Adrenal gland (tissue), 12 donors: ENCODE data around the gene TMEM185B. TPM values are rescaled to one million over a fixed set of nuclear protein-coding genes. Genes with fewer than 3 reads are reported as not detected.

ENCODE experiments used
- DNase-seq, 7 donors: peaks; one replicate each; pipeline ENCODE4 v3.0.0-alpha.2; 2019 to 2020
- H3K27ac ChIP-seq, 5 donors: fragments of 200-600 bp; sonication (generic) in 4 of 5; 1 replicate in 3 of 5; 2 replicates in 2 of 5; pipeline versions ENCODE4 v1.5.1 to v1.8.0; 2016 to 2020; ENCODE audit warnings: mild to moderate bottlenecking in 1 of 5
- H3K27me3 ChIP-seq: fragments of 200-600 bp; 2 replicates; pipeline ENCODE4 v1.8.0; 2021
- H3K36me3 ChIP-seq, 2 donors: fragments of 200-600 bp; replicated peaks in 1 of 2; 1 replicate in 1 of 2; 2 replicates in 1 of 2; pipeline versions ENCODE4 v1.5.1 to v1.8.0; 2018 to 2022
- H3K4me1 ChIP-seq, 2 donors: fragments of 200-600 bp; replicated peaks in 1 of 2; 1 replicate in 1 of 2; 2 replicates in 1 of 2; pipeline versions ENCODE4 v1.5.1 to v1.8.0; 2018 to 2021
- H3K4me3 ChIP-seq, 4 donors: fragments of 200-600 bp; sonication (generic) in 3 of 4; one replicate each; pipeline ENCODE4 v1.5.1; 2016 to 2018
- H3K9me3 ChIP-seq, 3 donors: fragments of 200-600 bp; sonication (generic) in 1 of 3; replicated peaks in 1 of 3; 1 replicate in 2 of 3; 2 replicates in 1 of 3; pipeline versions ENCODE4 v1.5.1 to v1.8.0; 2016 to 2021
- POLR2A ChIP-seq, 2 donors: fragments of 450-650 bp; IDR thresholded peaks; one replicate each; pipeline ENCODE4 v1.6.1; 2017; ENCODE audit warnings: antibody characterized with exemption in 2 of 2, mild to moderate bottlenecking in 2 of 2, moderate library complexity in 1 of 2
- WGBS, 4 donors: extraction: QIAGEN DNeasy Blood & Tissue Kit in 2 of 4; methylation state at CpG; one replicate each; pipeline versions ENCODE4 v1.1.5 to v1.1.7; 2013 to 2017; 5-methylcytosine and 5-hydroxymethylcytosine counted together
- intact Hi-C, 2 donors: fragments of 100-400 bp; cut with DNase I; formaldehyde crosslinking; loops; one replicate each; pipeline versions ENCODE4 v1.14.1 to v1.15.0; 2022 to 2023
- polyA plus RNA-seq, 3 donors: library from polyadenylated mRNA; stranded (reverse); fragments of 200-250 nt in 2 of 3; fragments of 350-450 nt in 1 of 3; fragmentation: Illumina TruSeq in 1 of 3; extraction: RNeasy Lipid Tissue Mini Kit (QIAGEN cat#74804) in 1 of 3; gene quantifications; one replicate each; pipeline ENCODE4 v1.2.3, GENCODE V29; 2013 to 2014
- total RNA-seq, 9 donors: library from RNA; depleted of rRNA in 4 of 9; stranded (reverse); fragments of >200 nt in 4 of 9; fragments of 120-200 nt in 1 of 9; fragmentation: NEBNext Ultra II Directional in 1 of 9; extraction: Animal tissue kit (Norgen Biotek cat#: 25700) in 1 of 9; gene quantifications; one replicate each; pipeline versions ENCODE4 v1.1.0 to v1.2.4, GENCODE V29; 2013 to 2023
- TF ChIP-seq, protein P1 (sequence below), 6 experiments: fragments of 450-650 bp in 4 of 6; fragments of 200-600 bp in 2 of 6; sonication (generic) in 1 of 6; IDR thresholded peaks; 1 replicate in 5 of 6; 2 replicates in 1 of 6; pipeline versions ENCODE4 v1.5.1 to v1.8.0; 2016 to 2021; ENCODE audit warnings: antibody characterized with exemption in 6 of 6, mild to moderate bottlenecking in 2 of 6, moderate library complexity in 1 of 6
- donor health status: healthy with polysubstance abuse.
- donor health status: Bipolar disorder and iron deficiency.
- donor health status: DM: yes; HTN: yes; CAD: no.
- donor health status: DM: no; HTN: no; CAD: no.
- donor health status: DM: no; HTN: no; CAD: no.
- donor health status: DM: yes; HTN: yes; CAD: no.

Gene TMEM185B
- total and polyA plus RNA-seq, 12 donors, result 2.9 to 33.0 (median 20.3) TPM

- TF ChIP-seq, protein P1, sequence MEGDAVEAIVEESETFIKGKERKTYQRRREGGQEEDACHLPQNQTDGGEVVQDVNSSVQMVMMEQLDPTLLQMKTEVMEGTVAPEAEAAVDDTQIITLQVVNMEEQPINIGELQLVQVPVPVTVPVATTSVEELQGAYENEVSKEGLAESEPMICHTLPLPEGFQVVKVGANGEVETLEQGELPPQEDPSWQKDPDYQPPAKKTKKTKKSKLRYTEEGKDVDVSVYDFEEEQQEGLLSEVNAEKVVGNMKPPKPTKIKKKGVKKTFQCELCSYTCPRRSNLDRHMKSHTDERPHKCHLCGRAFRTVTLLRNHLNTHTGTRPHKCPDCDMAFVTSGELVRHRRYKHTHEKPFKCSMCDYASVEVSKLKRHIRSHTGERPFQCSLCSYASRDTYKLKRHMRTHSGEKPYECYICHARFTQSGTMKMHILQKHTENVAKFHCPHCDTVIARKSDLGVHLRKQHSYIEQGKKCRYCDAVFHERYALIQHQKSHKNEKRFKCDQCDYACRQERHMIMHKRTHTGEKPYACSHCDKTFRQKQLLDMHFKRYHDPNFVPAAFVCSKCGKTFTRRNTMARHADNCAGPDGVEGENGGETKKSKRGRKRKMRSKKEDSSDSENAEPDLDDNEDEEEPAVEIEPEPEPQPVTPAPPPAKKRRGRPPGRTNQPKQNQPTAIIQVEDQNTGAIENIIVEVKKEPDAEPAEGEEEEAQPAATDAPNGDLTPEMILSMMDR (IDR thresholded peaks at IDR 0.05), result no peak
- no peak for TF ChIP-seq POLR2A (IDR thresholded peaks at IDR 0.05)
- H3K36me3 ChIP-seq, result no peaks in the 10 kb centered on the region
- no peak overlapping the region for H3K4me3 ChIP-seq
- no peaks in the 10 kb centered on the region for H3K9me3 ChIP-seq
- DNase-seq, result no peak
- WGBS, 4 donors, result 81 to 93% (median 82%) methylated on average over 11 of the region's 11 CpGs
- intact Hi-C loops, result no loop called here
- H3K27me3 ChIP-seq, result no peaks in the 10 kb centered on the region
- peaks cover 0 to 10% of the 10 kb centered on the region in 2 donors for H3K4me1 ChIP-seq
- H3K27ac ChIP-seq, result no peak overlapping the region
These were observed 46.0 kb upstream of the TMEM185B start for GRCh38 chr2:120269076-120269744.

GRCh38 chr2:120267348-120267747, 44.1 kb upstream of the TMEM185B start:
- Histone ChIP-seq H3K27me3 (no peaks in the 10 kb centered on the region), H3K9me3 (no peaks in the 10 kb centered on the region), H3K27ac (no peak overlapping the region), H3K4me1 (peaks cover 0 to 10% of the 10 kb centered on the region in 2 donors), H3K36me3 (no peaks in the 10 kb centered on the region), H3K4me3 (no peak overlapping the region)
- DNase-seq, result no peak
- 92 to 95% (median 93%) methylated on average over 8 of the region's 8 CpGs for WGBS, 4 donors
- TF ChIP-seq, protein P1 (IDR thresholded peaks at IDR 0.05), result no peak
- TF ChIP-seq POLR2A (IDR thresholded peaks at IDR 0.05), result no peak
- intact Hi-C loops, result no loop called here

DNA sequence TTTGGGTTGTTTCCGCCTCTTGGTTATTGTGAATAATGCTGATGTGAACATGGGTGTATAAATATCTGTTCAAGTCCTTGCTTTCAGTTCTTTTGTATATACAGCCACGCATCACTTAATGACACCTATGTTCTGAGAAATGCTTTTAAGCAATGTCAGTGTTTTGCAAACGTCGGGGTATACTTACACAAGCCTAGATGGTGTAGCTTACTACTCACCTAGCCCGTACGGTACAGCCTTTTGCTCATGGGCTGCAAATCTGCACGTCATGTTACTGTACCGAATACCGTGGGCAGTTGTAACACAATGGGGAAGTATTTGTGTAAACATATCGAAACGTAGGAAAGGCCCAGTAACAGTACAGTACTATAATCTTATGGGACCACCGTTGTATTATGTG, 41.8 kb upstream of the TMEM185B start:
- Histone ChIP-seq H3K27ac (no peak overlapping the region), H3K36me3 (no peaks in the 10 kb centered on the region), H3K4me1 (peaks cover 0 to 5% of the 10 kb centered on the region in 2 donors), H3K9me3 (no peaks in the 10 kb centered on the region), H3K4me3 (no peak overlapping the region), H3K27me3 (no peaks in the 10 kb centered on the region)
- no peak for TF ChIP-seq POLR2A (IDR thresholded peaks at IDR 0.05)
- TF ChIP-seq, protein P1 (IDR thresholded peaks at IDR 0.05), result no peak
- intact Hi-C loops, result no loop called here
- 71 to 87% (median 78%) methylated on average over 12 of the region's 12 CpGs for WGBS, 4 donors
- no peak for DNase-seq

- no peak for DNase-seq
- intact Hi-C loops, result loop anchor here in 1 of 2 donors (5.0 kb wide), 1 partner anchor 34 kb away; no protein-coding TSS in a partner anchor
- H3K4me1 ChIP-seq, result peaks cover under 1 to 5% of the 10 kb centered on the region in 2 donors
- no peak overlapping the region for H3K4me3 ChIP-seq
- WGBS, 4 donors, result 66 to 91% (median 78%) methylated on average over 10 of the region's 10 CpGs
- H3K27ac ChIP-seq, result no peak overlapping the region
- TF ChIP-seq POLR2A (IDR thresholded peaks at IDR 0.05), result no peak
- TF ChIP-seq, protein P1 (IDR thresholded peaks at IDR 0.05), result no peak
- no peaks in the 10 kb centered on the region for H3K9me3 ChIP-seq
- H3K27me3 ChIP-seq, result no peaks in the 10 kb centered on the region
- no peaks in the 10 kb centered on the region for H3K36me3 ChIP-seq
These were observed 39.7 kb upstream of the TMEM185B start for GRCh38 chr2:120262761-120263428.
